Smooth muscle cell (in vitro differentiated cells): Measurements from ENCODE around the gene STAB1. TPM values are rescaled to one million over a fixed set of nuclear protein-coding genes. Genes with fewer than 3 reads are reported as not detected.

ENCODE experiments used
- DNase-seq: peaks from one replicate; lab custom pipeline; 2025; ENCODE audit not compliant: unreplicated experiment; lab: John Stamatoyannopoulos, UW
- H2AFZ ChIP-seq: fragments of 200-600 bp; sonication (generic); 2 replicates; pipeline ENCODE4 v1.6.0; 2016; ENCODE audit warnings: antibody characterized with exemption, low read depth, mild to moderate bottlenecking
- H3F3A ChIP-seq: fragments of 200-600 bp; sonication (generic); 2 replicates; pipeline ENCODE4 v1.6.0; 2017; ENCODE audit warnings: antibody characterized with exemption, low read depth
- H3K27ac ChIP-seq: fragments of 200-600 bp; sonication (generic); 2 replicates; pipeline ENCODE4 v1.5.1; 2016; ENCODE audit warnings: low read depth, mild to moderate bottlenecking
- H3K27me3 ChIP-seq: fragments of 200-600 bp; sonication (generic); 2 replicates; pipeline ENCODE4 v1.6.1; 2016; ENCODE audit warnings: low read depth, mild to moderate bottlenecking
- H3K36me3 ChIP-seq: fragments of 200-600 bp; sonication (generic); 2 replicates; pipeline ENCODE4 v1.5.1; 2016; ENCODE audit warnings: low read depth
- H3K4me1 ChIP-seq: fragments of 200-600 bp; sonication (generic); 2 replicates; pipeline ENCODE4 v1.5.1; 2016; ENCODE audit warnings: low read depth
- H3K4me2 ChIP-seq: fragments of 200-600 bp; sonication (generic); 2 replicates; pipeline ENCODE4 v1.6.0; 2016; ENCODE audit warnings: mild to moderate bottlenecking
- H3K4me3 ChIP-seq: fragments of 200-600 bp; sonication (generic); 2 replicates; pipeline ENCODE4 v1.5.1; 2016; ENCODE audit warnings: mild to moderate bottlenecking
- H3K79me2 ChIP-seq: fragments of 200-600 bp; sonication (generic); 2 replicates; pipeline ENCODE4 v1.6.0; 2016; ENCODE audit warnings: low read depth, mild to moderate bottlenecking
- H3K9ac ChIP-seq: fragments of 200-600 bp; sonication (generic); 2 replicates; pipeline ENCODE4 v1.6.0; 2016; ENCODE audit warnings: low read depth
- H3K9me3 ChIP-seq: fragments of 200-600 bp; sonication (generic); replicated peaks from 2 replicates; pipeline ENCODE4 v1.5.1; 2016; ENCODE audit warnings: low read depth
- H4K20me1 ChIP-seq: fragments of 200-600 bp; sonication (generic); 2 replicates; pipeline ENCODE4 v1.6.0; 2016; ENCODE audit warnings: low read depth
- WGBS: methylation state at CpG from one replicate; pipeline ENCODE4 v1.1.7; 2016; ENCODE audit warnings: low lambda C conversion rate; 5-methylcytosine and 5-hydroxymethylcytosine counted together
- polyA plus RNA-seq: library from polyadenylated mRNA; unstranded; fragments of >200 nt; fragmentation: Nextera tagmentation; extraction: Ambion mirVana; gene quantifications from 2 replicates; pipeline ENCODE4 v1.2.1, GENCODE V29; 2016
- total RNA-seq: library from RNA; depleted of rRNA; stranded (reverse); fragments of >200 nt; gene quantifications from 2 replicates; pipeline ENCODE4 v1.2.3, GENCODE V29; 2014
- TF ChIP-seq, protein P1 (sequence below): fragments of 200-600 bp; sonication (generic); IDR thresholded peaks from 2 replicates; pipeline ENCODE4 v1.5.1; 2017; ENCODE audit warnings: borderline replicate concordance, mild to moderate bottlenecking, antibody characterized with exemption; ENCODE audit not compliant: insufficient read depth, poor library complexity, severe bottlenecking

Gene STAB1
- total and polyA plus RNA-seq, 2 experiments from 2014 or later: 0.22 to 0.25 TPM

DNA sequence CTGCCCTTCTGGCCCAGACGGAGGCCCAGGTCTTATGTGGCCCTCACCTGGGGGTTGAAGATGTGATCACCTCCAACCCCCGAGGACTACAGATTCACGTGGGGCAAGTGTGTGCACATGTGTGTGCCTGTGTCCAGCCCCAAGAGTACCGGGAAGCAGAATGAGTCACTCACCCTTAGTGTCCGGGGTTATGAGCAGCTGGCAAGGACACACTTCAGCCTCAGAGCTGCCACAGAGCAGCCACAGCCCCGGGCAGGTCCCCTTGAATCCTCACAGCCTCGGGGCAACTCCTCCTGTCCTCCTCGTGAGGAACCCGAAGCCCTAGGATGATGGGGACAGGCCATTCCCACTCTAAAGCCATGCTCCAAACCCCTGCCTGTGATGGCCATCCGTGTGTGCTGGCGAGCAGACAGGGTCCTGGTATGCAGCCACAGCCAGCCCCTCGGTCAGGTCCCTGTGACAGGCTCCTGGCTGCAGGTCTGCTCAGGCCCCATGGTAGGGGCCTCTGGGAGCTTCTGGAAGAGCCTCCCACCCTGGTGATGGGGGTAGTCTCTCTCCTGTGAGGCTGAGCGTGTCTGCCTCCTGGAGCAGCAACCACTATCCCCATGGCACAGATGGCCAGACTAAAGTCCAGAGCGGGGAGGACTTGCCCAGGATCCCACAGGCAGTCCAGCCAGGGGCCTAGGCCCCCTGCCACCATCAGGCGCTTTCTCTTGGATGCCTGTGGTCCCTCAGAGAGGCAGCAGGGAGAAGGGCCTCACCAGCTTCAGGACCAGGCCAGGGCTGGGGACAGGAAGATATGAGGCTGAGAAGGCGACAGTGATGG is 852 bp downstream of the STAB1 start:
- no peaks in the 10 kb centered on the region for H3F3A ChIP-seq
- no peaks in the 10 kb centered on the region for H3K9me3 ChIP-seq
- no peaks in the 10 kb centered on the region for H3K79me2 ChIP-seq
- no peak for DNase-seq
- 71% methylated on average over 16 of the region's 16 CpGs for WGBS
- H3K36me3 ChIP-seq: no peaks in the 10 kb centered on the region
- TF ChIP-seq, protein P1, sequence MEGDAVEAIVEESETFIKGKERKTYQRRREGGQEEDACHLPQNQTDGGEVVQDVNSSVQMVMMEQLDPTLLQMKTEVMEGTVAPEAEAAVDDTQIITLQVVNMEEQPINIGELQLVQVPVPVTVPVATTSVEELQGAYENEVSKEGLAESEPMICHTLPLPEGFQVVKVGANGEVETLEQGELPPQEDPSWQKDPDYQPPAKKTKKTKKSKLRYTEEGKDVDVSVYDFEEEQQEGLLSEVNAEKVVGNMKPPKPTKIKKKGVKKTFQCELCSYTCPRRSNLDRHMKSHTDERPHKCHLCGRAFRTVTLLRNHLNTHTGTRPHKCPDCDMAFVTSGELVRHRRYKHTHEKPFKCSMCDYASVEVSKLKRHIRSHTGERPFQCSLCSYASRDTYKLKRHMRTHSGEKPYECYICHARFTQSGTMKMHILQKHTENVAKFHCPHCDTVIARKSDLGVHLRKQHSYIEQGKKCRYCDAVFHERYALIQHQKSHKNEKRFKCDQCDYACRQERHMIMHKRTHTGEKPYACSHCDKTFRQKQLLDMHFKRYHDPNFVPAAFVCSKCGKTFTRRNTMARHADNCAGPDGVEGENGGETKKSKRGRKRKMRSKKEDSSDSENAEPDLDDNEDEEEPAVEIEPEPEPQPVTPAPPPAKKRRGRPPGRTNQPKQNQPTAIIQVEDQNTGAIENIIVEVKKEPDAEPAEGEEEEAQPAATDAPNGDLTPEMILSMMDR: no peak
- no peak overlapping the region for H2AFZ ChIP-seq
- H3K4me2 ChIP-seq: no peak overlapping the region
- H3K4me1 ChIP-seq: no peaks in the 10 kb centered on the region
- H3K4me3 ChIP-seq: no peak overlapping the region
- H3K9ac ChIP-seq: no peak overlapping the region
- no peak overlapping the region for H3K27ac ChIP-seq
- H4K20me1 ChIP-seq: peaks cover 14% of the 10 kb centered on the region
- no peaks in the 10 kb centered on the region for H3K27me3 ChIP-seq

DNA sequence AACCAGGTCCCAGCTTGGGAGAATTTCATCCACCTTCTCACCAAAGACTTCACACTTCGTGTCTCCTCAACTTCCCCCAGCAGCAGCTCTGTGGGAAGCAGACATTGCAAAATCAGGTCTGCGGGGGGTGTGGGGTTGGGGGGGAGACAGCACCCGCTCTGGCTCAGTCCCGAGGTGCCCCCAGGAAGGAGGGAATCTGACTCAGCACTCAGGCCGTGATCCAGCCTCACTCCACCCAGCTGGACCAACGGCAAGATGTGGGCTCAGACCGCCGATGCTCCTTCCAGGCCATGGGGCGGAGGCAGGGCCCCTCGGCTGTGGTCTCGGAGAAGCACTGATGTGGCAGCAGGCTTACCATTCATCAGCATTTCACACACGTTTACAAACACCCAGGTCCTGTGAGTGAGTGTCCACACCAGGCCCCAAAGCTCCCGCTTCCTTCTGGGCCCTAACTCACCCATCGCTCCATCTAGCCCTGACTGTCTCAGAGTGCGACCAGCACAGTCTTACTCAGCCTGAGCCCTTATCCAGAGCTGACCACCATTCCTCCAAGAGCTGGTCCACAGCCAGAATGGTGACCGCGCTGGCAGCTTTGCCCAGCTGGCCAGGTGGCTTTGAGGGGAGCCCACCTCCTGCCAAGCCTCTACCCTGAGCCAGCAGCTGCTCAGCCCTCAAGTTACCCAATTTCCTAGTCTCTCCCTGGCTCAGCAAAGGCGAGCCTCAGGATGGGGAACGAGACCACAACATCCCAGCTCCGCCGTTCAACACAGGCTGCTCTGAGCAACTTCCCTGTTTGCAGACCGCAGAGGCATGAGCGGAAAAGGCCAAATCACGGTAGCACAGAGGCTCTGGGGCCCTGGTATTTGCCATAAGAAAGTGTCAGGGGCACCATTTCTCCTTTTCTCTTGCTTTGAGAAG is 3.3 kb downstream of the STAB1 start:
- no peak overlapping the region for H3K9ac ChIP-seq

DNA sequence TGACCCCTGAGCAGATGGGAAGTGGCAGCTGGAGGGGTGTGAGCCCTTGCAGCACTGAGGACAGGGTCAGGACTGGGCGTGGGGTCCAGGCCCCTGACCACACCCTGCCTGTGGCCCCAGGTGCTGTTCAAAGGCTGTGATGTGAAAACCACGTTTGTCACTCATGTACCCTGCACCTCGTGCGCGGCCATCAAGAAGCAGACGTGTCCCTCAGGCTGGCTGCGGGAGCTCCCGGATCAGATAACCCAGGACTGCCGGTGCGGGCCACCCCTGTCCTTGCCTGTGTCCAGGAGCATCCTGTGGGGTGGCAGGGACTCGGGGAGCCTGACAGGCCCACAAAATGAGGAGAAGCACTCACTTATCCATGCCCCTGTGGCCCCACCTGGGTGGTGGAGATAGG is 5.9 kb downstream of the STAB1 start:
- Histone ChIP-seq H3K4me2 (no peak overlapping the region), H3F3A (no peaks in the 10 kb centered on the region), H3K27ac (no peak overlapping the region), H3K4me1 (no peaks in the 10 kb centered on the region), H3K79me2 (no peaks in the 10 kb centered on the region), H3K9me3 (no peaks in the 10 kb centered on the region), H3K36me3 (no peaks in the 10 kb centered on the region), H3K9ac (no peak overlapping the region), H3K27me3 (no peaks in the 10 kb centered on the region), H4K20me1 (no peaks in the 10 kb centered on the region), H2AFZ (no peak overlapping the region), H3K4me3 (no peak overlapping the region)
- TF ChIP-seq, protein P1: no peak
- DNase-seq: no peak
- WGBS: 97% methylated on average over 11 of the region's 11 CpGs

More for the DNA sequence above, 3.3 kb downstream of the STAB1 start:
- Histone ChIP-seq H3K79me2 (no peaks in the 10 kb centered on the region), H3K9me3 (no peaks in the 10 kb centered on the region), H3K36me3 (no peaks in the 10 kb centered on the region), H3F3A (no peaks in the 10 kb centered on the region), H3K4me3 (no peak overlapping the region), H3K4me2 (no peak overlapping the region), H3K27ac (no peak overlapping the region), H3K27me3 (no peaks in the 10 kb centered on the region), H3K4me1 (no peaks in the 10 kb centered on the region), H2AFZ (no peak overlapping the region), H4K20me1 (no peaks in the 10 kb centered on the region)
- WGBS: 80% methylated on average over 24 of the region's 24 CpGs
- TF ChIP-seq, protein P1: no peak
- no peak for DNase-seq
